KMS-11 (cell line): ENCODE measurements around the gene CPEB3.

Experiments used
- H2AFZ ChIP-seq: fragments of 200-600 bp; sonication (generic); 2 replicates; pipeline ENCODE4 v1.6.1; 2016; ENCODE audit warnings: antibody characterized with exemption, mixed run types, low read depth
- H3K27ac ChIP-seq: fragments of 200-600 bp; sonication (generic); 2 replicates; pipeline ENCODE4 v1.6.1; 2016; ENCODE audit warnings: mild to moderate bottlenecking, mixed run types
- H3K27me3 ChIP-seq: fragments of 200-600 bp; sonication (generic); 2 replicates; pipeline ENCODE4 v1.6.1; 2017; ENCODE audit warnings: mild to moderate bottlenecking, low read depth, mixed run types, moderate library complexity; ENCODE audit not compliant: insufficient read depth
- H3K36me3 ChIP-seq: fragments of 200-600 bp; sonication (generic); 2 replicates; pipeline ENCODE4 v1.6.1; 2017; ENCODE audit warnings: mild to moderate bottlenecking, mixed run types; ENCODE audit not compliant: insufficient read depth
- H3K4me1 ChIP-seq: fragments of 200-600 bp; sonication (generic); 2 replicates; pipeline ENCODE4 v1.6.1; 2016; ENCODE audit warnings: mild to moderate bottlenecking, low read depth, mixed run types; ENCODE audit not compliant: poor library complexity, severe bottlenecking
- H3K4me2 ChIP-seq: fragments of 200-600 bp; sonication (generic); 2 replicates; pipeline ENCODE4 v1.7.0; 2016; ENCODE audit warnings: mild to moderate bottlenecking, mixed run types
- H3K4me3 ChIP-seq: fragments of 200-600 bp; sonication (generic); IDR thresholded peaks from 2 replicates; pipeline ENCODE4 v1.6.1; 2017; ENCODE audit warnings: low read depth, low read length, mixed read lengths; ENCODE audit not compliant: insufficient read depth
- H3K79me2 ChIP-seq: fragments of 200-600 bp; sonication (generic); 2 replicates; pipeline ENCODE4 v1.6.1; 2016; ENCODE audit warnings: low read depth, mixed run types; ENCODE audit not compliant: insufficient read depth
- H3K9ac ChIP-seq: fragments of 200-600 bp; sonication (generic); 2 replicates; pipeline ENCODE4 v1.6.1; 2016; ENCODE audit warnings: mild to moderate bottlenecking, mixed run types
- H4K20me1 ChIP-seq: fragments of 200-600 bp; sonication (generic); 2 replicates; pipeline ENCODE4 v1.6.1; 2016; ENCODE audit warnings: mild to moderate bottlenecking, mixed run types; ENCODE audit not compliant: insufficient read depth
- TF ChIP-seq, protein P1 (sequence below): fragments of 200-600 bp; sonication (generic); conservative IDR thresholded peaks from 2 replicates; pipeline ENCODE4 v1.6.1; 2017; ENCODE audit warnings: low read depth, mild to moderate bottlenecking, antibody characterized with exemption, low read length, moderate library complexity, mixed read lengths

CPEB3 gene

DNA sequence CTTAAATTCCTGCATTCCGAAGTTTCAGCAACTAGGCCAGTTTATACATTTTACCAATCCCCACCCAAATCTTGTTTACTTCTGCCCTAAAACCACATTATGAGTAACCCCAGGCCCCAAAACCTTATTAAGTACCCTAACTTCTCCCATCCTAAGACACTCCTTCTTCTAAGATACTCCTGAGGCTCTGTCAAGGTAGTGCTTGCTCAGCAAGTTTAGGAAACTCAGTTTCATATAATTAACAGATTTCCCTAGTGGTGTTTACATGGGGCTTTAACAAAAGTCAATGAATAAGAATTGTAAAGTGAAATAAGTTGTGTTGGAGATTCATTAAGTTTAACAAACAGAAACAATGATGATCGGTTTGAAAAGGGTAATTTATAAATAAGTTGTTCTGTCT lies 77.8 kb downstream of the CPEB3 start:
- Histone ChIP-seq H3K79me2 (no peaks in the 10 kb centered on the region; the same call in 1 of the 2 replicates), H3K27ac (peak overlapping the region; percentile 82), H3K4me1 (peaks cover 68% of the 10 kb centered on the region), H3K9ac (no peak overlapping the region), H3K27me3 (no peaks in the 10 kb centered on the region), H4K20me1 (no peaks in the 10 kb centered on the region), H2AFZ (no peak overlapping the region), H3K4me2 (peak overlapping the region; percentile 51), H3K4me3 (no peak overlapping the region), H3K36me3 (no peaks in the 10 kb centered on the region)
- TF ChIP-seq, protein P1, sequence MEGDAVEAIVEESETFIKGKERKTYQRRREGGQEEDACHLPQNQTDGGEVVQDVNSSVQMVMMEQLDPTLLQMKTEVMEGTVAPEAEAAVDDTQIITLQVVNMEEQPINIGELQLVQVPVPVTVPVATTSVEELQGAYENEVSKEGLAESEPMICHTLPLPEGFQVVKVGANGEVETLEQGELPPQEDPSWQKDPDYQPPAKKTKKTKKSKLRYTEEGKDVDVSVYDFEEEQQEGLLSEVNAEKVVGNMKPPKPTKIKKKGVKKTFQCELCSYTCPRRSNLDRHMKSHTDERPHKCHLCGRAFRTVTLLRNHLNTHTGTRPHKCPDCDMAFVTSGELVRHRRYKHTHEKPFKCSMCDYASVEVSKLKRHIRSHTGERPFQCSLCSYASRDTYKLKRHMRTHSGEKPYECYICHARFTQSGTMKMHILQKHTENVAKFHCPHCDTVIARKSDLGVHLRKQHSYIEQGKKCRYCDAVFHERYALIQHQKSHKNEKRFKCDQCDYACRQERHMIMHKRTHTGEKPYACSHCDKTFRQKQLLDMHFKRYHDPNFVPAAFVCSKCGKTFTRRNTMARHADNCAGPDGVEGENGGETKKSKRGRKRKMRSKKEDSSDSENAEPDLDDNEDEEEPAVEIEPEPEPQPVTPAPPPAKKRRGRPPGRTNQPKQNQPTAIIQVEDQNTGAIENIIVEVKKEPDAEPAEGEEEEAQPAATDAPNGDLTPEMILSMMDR = no peak

DNA sequence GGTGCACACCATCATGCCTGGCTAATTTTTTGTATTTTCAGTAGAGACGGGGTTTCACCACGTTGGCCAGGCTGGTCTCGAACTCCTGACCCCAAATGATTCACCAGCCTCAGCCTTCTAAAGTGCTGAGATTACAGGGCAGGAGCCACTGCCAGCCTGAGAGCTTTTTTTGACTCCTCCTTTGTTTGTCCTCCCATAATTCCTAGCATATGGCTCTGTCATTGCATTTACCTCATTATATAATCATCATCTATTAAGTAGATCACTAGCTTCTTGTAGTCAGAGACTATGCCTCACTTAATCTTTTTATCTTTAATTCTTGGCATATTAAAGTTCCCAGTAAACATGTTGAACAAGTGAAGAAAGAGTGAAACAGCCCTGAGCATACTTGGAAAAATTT lies 82.1 kb downstream of the CPEB3 start:
- no peaks in the 10 kb centered on the region; the same call in 1 of the 2 replicates for H3K79me2 ChIP-seq
- no peak overlapping the region for H3K4me3 ChIP-seq
- peak overlapping the region; percentile 22; the same call in 1 of the 2 replicates for H3K4me2 ChIP-seq
- H2AFZ ChIP-seq = no peak overlapping the region
- H3K36me3 ChIP-seq = no peaks in the 10 kb centered on the region
- TF ChIP-seq, protein P1 = no peak
- H3K4me1 ChIP-seq = peaks cover 94% of the 10 kb centered on the region
- no peak overlapping the region; the same call in 1 of the 2 replicates for H3K27ac ChIP-seq
- H3K27me3 ChIP-seq = no peaks in the 10 kb centered on the region
- H4K20me1 ChIP-seq = no peaks in the 10 kb centered on the region
- H3K9ac ChIP-seq = no peak overlapping the region

DNA sequence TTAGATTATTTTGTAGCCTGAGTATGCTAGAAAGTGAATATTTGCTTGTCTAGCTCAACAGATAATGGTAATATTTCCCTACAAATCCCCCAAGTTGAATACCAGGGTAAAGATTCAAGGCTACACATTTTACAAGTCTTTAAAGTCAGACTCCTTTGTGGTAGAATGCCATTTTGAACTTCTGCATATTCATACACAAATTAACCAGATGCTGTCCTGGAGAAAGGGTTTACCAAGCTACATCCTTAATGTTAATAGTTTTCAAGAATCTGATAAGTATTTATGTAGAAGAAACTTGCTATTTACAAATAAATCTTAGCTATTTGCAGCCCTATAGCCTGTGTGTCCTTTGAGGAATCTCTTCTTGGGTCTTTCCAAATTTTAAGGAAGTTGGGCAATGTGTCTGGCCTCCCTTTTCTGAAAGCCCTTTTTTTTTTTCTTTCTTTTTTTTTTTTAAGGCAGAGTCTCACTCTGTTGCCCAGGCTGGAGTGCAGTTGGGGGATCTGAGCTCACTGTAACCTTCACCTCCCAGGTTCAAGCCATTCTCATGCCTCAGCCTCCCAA lies 82.6 kb downstream of the CPEB3 start:
- Histone ChIP-seq H4K20me1 (no peaks in the 10 kb centered on the region), H3K9ac (no peak overlapping the region), H3K27me3 (no peaks in the 10 kb centered on the region), H3K79me2 (no peaks in the 10 kb centered on the region; the same call in 1 of the 2 replicates), H3K4me2 (0 out of 2 replicates have a peak overlapping the region, but pooled peaks have one; percentile 22), H3K4me1 (peaks cover 92% of the 10 kb centered on the region), H3K36me3 (no peaks in the 10 kb centered on the region), H2AFZ (no peak overlapping the region), H3K4me3 (no peak overlapping the region), H3K27ac (peak overlapping the region; percentile 26; the same call in 1 of the 2 replicates)
- TF ChIP-seq, protein P1 = no peak

DNA sequence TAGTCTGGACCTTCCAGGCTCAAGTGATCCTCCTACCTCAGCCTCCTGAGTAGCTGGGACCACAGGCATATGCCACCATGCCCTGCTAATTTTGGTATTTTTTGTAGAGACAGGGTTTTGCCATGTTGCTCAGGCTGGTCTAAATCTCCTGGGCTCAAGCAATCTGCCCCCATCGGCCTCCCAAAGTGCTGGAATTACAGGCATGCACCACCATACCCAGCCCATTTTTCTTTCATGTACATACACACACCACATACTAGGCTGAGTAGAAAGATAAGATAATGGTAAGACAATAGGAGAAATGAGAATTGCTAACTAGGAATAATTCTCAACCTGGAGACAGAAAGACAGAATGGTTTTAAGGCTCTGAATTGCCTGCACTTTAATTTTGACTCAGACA lies 83.8 kb downstream of the CPEB3 start:
- H3K36me3 ChIP-seq = no peaks in the 10 kb centered on the region
- no peak overlapping the region for H3K4me3 ChIP-seq
- no peaks in the 10 kb centered on the region; the same call in 1 of the 2 replicates for H3K79me2 ChIP-seq
- no peak overlapping the region for H3K9ac ChIP-seq
- H3K4me2 ChIP-seq = no peak overlapping the region
- H4K20me1 ChIP-seq = no peaks in the 10 kb centered on the region
- TF ChIP-seq, protein P1 = no peak
- H3K27me3 ChIP-seq = no peaks in the 10 kb centered on the region
- H3K27ac ChIP-seq = no peak overlapping the region
- no peak overlapping the region for H2AFZ ChIP-seq
- H3K4me1 ChIP-seq = peaks cover 82% of the 10 kb centered on the region
